Measurements from ENCODE around the gene SUV39H1. TPM values are rescaled to one million over a fixed set of nuclear protein-coding genes. Genes with fewer than 3 reads are reported as not detected.

The SUV39H1 gene
- total and polyA plus RNA-seq, 2 of the 13 experiments (the other 11 are each of a cell fraction or from before 2014, with no cell fraction given): 5.2 to 10.1 TPM

DNA sequence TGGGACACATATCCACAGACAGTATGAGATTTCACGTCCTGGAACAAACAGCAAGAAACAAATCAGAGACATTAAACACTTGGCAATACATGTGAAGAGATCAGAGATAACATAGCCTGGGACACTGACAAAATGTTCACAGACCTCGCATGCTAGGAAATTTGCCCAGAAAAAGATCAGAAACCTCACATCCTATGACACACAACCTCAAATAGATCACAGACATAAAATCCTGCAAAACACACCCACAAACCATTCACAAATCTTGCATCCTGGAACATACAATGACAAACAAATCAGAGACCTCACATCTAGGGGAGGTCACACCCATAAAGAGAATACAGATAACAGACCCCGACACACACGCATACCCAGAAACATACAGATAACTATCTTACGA lies 18.0 kb downstream of the SUV39H1 start:
- H3K27me3 ChIP-seq (ENCODE audit: control insufficient read depth in 1 of 2, insufficient read depth in 2 of 2, low read length in 2 of 2): no peaks in the 10 kb centered on the region; a peak in 1 of 5 replicates
- no peak for ATAC-seq
- H4K20me1 ChIP-seq (ENCODE audit: insufficient read depth, low read length): no peaks in the 10 kb centered on the region
- H3K4me1 ChIP-seq (ENCODE audit: insufficient read depth, low read length): peaks cover 81% of the 10 kb centered on the region
- ChIA-PET POLR2A (interaction anchor here (2.0 to 4.5 kb wide), 3 partner anchors 11 to 38 kb away, joined by 17 to 45 read pairs (median 42); no protein-coding TSS in a partner anchor), CTCF (ENCODE audit: low intra/inter-chr PET ratio, low total read pairs) (no interaction called here)
- peak overlapping the region; percentile 15; the same call in 1 of the 2 replicates for H3K9ac ChIP-seq (ENCODE audit: insufficient read depth, low read depth, low read length)
- FAIRE-seq: no peak
- no peak overlapping the region for H2AFZ ChIP-seq (ENCODE audit: low read length)
- WGBS (ENCODE audit: low lambda C conversion rate): 90% methylated on average over 4 of the region's 5 CpGs
- peaks cover 8% of the 10 kb centered on the region for H3K79me2 ChIP-seq (ENCODE audit: insufficient read depth, low read length)
- BruUV-seq (replicated peaks): no TSS peak
- H3K27ac ChIP-seq (ENCODE audit: extremely low read length, insufficient read depth, low read length): peak overlapping the region; percentile 100
- in situ Hi-C loops (cut with HindIII; ENCODE audit: extremely low pct_ligation_motif_present, low pct_unique_long_range_greater_than_20kb) (no loop called here), intact Hi-C loops (cut with micrococcal nuclease; ENCODE audit: unreplicated experiment) (no loop called here)
- no peak for TF ChIP-seq TGIF2 (CRISPR knock-in tag; IDR thresholded peaks at IDR 0.05)
- no peak for TF ChIP-seq RBAK (CRISPR knock-in tag; IDR thresholded peaks at IDR 0.05)
- TF ChIP-seq, protein P1, sequence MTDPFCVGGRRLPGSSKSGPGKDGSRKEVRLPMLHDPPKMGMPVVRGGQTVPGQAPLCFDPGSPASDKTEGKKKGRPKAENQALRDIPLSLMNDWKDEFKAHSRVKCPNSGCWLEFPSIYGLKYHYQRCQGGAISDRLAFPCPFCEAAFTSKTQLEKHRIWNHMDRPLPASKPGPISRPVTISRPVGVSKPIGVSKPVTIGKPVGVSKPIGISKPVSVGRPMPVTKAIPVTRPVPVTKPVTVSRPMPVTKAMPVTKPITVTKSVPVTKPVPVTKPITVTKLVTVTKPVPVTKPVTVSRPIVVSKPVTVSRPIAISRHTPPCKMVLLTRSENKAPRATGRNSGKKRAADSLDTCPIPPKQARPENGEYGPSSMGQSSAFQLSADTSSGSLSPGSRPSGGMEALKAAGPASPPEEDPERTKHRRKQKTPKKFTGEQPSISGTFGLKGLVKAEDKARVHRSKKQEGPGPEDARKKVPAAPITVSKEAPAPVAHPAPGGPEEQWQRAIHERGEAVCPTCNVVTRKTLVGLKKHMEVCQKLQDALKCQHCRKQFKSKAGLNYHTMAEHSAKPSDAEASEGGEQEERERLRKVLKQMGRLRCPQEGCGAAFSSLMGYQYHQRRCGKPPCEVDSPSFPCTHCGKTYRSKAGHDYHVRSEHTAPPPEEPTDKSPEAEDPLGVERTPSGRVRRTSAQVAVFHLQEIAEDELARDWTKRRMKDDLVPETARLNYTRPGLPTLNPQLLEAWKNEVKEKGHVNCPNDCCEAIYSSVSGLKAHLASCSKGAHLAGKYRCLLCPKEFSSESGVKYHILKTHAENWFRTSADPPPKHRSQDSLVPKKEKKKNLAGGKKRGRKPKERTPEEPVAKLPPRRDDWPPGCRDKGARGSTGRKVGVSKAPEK (CRISPR knock-in tag; IDR thresholded peaks at IDR 0.05; ENCODE audit: borderline replicate concordance): no peak
- no peak for TF ChIP-seq ZNF614 (CRISPR knock-in tag; IDR thresholded peaks at IDR 0.05; ENCODE audit: borderline replicate concordance)
- H3K9me3 ChIP-seq (ENCODE audit: low read length): no peaks in the 10 kb centered on the region
- no peak overlapping the region for H3K4me2 ChIP-seq (ENCODE audit: low read depth, low read length)
- no peak overlapping the region for H3K4me3 ChIP-seq (replicated peaks in 1 of 3; ENCODE audit: insufficient read depth in 1 of 3, low read depth in 2 of 3, low read length in 3 of 3)
- H3K36me3 ChIP-seq (replicated peaks in 1 of 2; ENCODE audit: control insufficient read depth in 1 of 2, insufficient read depth in 2 of 2, low read length in 2 of 2): no peaks in the 10 kb centered on the region
- no peak for DNase-seq (ENCODE audit: low spot score)

DNA sequence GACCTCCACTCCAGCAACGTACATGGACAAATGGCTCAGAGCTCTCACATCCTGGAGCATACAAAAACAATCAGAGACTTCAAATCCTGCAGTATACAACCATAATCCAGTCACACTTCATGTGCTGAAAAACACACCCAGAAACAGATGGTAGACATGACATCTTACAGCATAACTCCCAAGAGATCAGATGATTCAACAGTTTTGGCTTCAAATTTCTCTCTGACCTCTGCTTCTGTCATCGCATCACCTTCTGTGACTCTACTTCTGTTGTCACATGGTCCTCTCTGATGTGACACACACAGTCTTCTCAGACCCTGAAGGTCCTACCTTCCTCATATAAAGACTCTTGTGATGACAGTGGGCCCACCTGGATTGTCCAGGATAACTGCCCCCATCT lies 18.5 kb downstream of the SUV39H1 start:
- CTCF ChIA-PET (ENCODE audit: low intra/inter-chr PET ratio, low total read pairs): no interaction called here
- intact Hi-C loops (cut with micrococcal nuclease; ENCODE audit: unreplicated experiment): no loop called here
- H3K27me3 ChIP-seq (ENCODE audit: control insufficient read depth in 1 of 2, insufficient read depth in 2 of 2, low read length in 2 of 2): no peaks in the 10 kb centered on the region; a peak in 1 of 5 replicates
- TF ChIP-seq MEF2D (CRISPR knock-in tag; IDR thresholded peaks at IDR 0.05): no peak
- TF ChIP-seq TOE1 (CRISPR knock-in tag; IDR thresholded peaks at IDR 0.05): no peak
- TF ChIP-seq, protein P2, sequence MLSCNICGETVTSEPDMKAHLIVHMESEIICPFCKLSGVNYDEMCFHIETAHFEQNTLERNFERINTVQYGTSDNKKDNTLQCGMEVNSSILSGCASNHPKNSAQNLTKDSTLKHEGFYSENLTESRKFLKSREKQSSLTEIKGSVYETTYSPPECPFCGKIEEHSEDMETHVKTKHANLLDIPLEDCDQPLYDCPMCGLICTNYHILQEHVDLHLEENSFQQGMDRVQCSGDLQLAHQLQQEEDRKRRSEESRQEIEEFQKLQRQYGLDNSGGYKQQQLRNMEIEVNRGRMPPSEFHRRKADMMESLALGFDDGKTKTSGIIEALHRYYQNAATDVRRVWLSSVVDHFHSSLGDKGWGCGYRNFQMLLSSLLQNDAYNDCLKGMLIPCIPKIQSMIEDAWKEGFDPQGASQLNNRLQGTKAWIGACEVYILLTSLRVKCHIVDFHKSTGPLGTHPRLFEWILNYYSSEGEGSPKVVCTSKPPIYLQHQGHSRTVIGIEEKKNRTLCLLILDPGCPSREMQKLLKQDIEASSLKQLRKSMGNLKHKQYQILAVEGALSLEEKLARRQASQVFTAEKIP (CRISPR knock-in tag; IDR thresholded peaks at IDR 0.05; ENCODE audit: borderline replicate concordance): no peak
- no peak for TF ChIP-seq ZFAT (CRISPR knock-in tag; conservative IDR thresholded peaks at IDR 0.05)
- no peak for TF ChIP-seq RBFOX2 (IDR thresholded peaks at IDR 0.05; ENCODE audit: low read depth, low read length)
- TF ChIP-seq ZNF205 (CRISPR knock-in tag; IDR thresholded peaks at IDR 0.05): no peak
- no peak overlapping the region for H2AFZ ChIP-seq (ENCODE audit: low read length)
- ATAC-seq (no peak), FAIRE-seq (no peak), DNase-seq (ENCODE audit: low spot score) (no peak)
- no peaks in the 10 kb centered on the region for H4K20me1 ChIP-seq (ENCODE audit: insufficient read depth, low read length)
- no TSS peak for BruUV-seq (replicated peaks)
- H3K9me3 ChIP-seq (ENCODE audit: low read length): no peaks in the 10 kb centered on the region
- in situ Hi-C loops (cut with HindIII; ENCODE audit: extremely low pct_ligation_motif_present, low pct_unique_long_range_greater_than_20kb): no loop called here
- POLR2A ChIA-PET: no interaction called here
- no peaks in the 10 kb centered on the region for H3K36me3 ChIP-seq (replicated peaks in 1 of 2; ENCODE audit: control insufficient read depth in 1 of 2, insufficient read depth in 2 of 2, low read length in 2 of 2)
- peaks cover 86% of the 10 kb centered on the region for H3K4me1 ChIP-seq (ENCODE audit: insufficient read depth, low read length)
- H3K4me2 ChIP-seq (ENCODE audit: low read depth, low read length): no peak overlapping the region
- H3K9ac ChIP-seq (ENCODE audit: insufficient read depth, low read depth, low read length): no peak overlapping the region
- H3K4me3 ChIP-seq (replicated peaks in 1 of 3; ENCODE audit: insufficient read depth in 1 of 3, low read depth in 2 of 3, low read length in 3 of 3): no peak overlapping the region
- 100% methylated on average over 1 of the region's 2 CpGs for WGBS (ENCODE audit: low lambda C conversion rate)
- peaks cover 8% of the 10 kb centered on the region for H3K79me2 ChIP-seq (ENCODE audit: insufficient read depth, low read length)
- H3K27ac ChIP-seq (ENCODE audit: extremely low read length, insufficient read depth, low read length): peak overlapping the region; percentile 100
